PC-3 (cell line): ENCODE data around the gene CAV1. TPM values are rescaled to one million over a fixed set of nuclear protein-coding genes. Genes with fewer than 3 reads are reported as not detected.

ENCODE experiments used
- ATAC-seq: fragments of 200-7000 bp; cut with Tn5 transposase; 2 replicates; pipeline ENCODE4 v1.9.1; 2020; ENCODE audit warnings: mild to moderate bottlenecking, moderate library complexity
- BruUV-seq: library from RNA; stranded (reverse); fragments of 400-500 nt; replicated peaks from 2 replicates; lab custom pipeline; 2021; lab: Mats Ljungman, UMichigan
- CTCF ChIA-PET: fragments of 300-600 bp; sonication (Branson Sonifier 250); formaldehyde crosslinking; loops from one replicate; lab custom pipeline; 2022; ENCODE audit warnings: antibody characterized with exemption; lab: Charles Lee
- POLR2A ChIA-PET: fragments of 300-600 bp; sonication (Branson Sonifier 250); formaldehyde crosslinking; loops from one replicate; lab custom pipeline; 2022; ENCODE audit warnings: antibody characterized with exemption; ENCODE audit not compliant: unreplicated experiment; lab: Charles Lee
- DNase-seq: peaks from one replicate; pipeline ENCODE4 v3.0.0-alpha.2; 2015
- H2AFZ ChIP-seq: fragments of 300-600 bp; sonication (generic); 2 replicates; pipeline ENCODE4 v1.6.0; 2016; ENCODE audit warnings: antibody characterized with exemption, low read length
- H3F3A ChIP-seq: fragments of 300-600 bp; sonication (generic); one replicate; pipeline ENCODE4 v1.6.0; 2017; ENCODE audit warnings: antibody characterized with exemption, low read length, control low read depth, mild to moderate bottlenecking; ENCODE audit not compliant: unreplicated experiment
- H3K27ac ChIP-seq: fragments of 300-600 bp; sonication (generic); 2 replicates; pipeline ENCODE4 v1.5.1; 2016; ENCODE audit warnings: mild to moderate bottlenecking, low read length
- H3K27me3 ChIP-seq: fragments of 300-600 bp; sonication (generic); 2 replicates; pipeline ENCODE4 v1.6.1; 2016; ENCODE audit warnings: low read length, mixed read lengths
- H3K36me3 ChIP-seq: fragments of 300-600 bp; sonication (generic); 2 replicates; pipeline ENCODE4 v1.6.1; 2016; ENCODE audit warnings: low read depth, mixed run types, low read length, mixed read lengths
- H3K4me1 ChIP-seq: fragments of 300-600 bp; sonication (generic); 2 replicates; pipeline ENCODE4 v1.5.1; 2016; ENCODE audit warnings: low read length; ENCODE audit not compliant: insufficient read depth
- H3K4me2 ChIP-seq: fragments of 300-600 bp; sonication (generic); 2 replicates; pipeline ENCODE4 v1.6.0; 2016; ENCODE audit warnings: low read length
- H3K4me3 ChIP-seq: fragments of 300-600 bp; sonication (generic); 2 replicates; pipeline ENCODE4 v1.5.1; 2016; ENCODE audit warnings: mild to moderate bottlenecking, low read length, mixed read lengths
- H3K79me2 ChIP-seq: fragments of 300-600 bp; sonication (generic); 2 replicates; pipeline ENCODE4 v1.6.1; 2017; ENCODE audit warnings: low read length, mixed read lengths
- H3K9ac ChIP-seq: fragments of 300-600 bp; sonication (generic); 2 replicates; pipeline ENCODE4 v1.6.0; 2016; ENCODE audit warnings: mild to moderate bottlenecking, low read length
- H3K9me2 ChIP-seq: fragments of 300-600 bp; sonication (generic); replicated peaks from 2 replicates; pipeline ENCODE4 v1.6.1; 2016; ENCODE audit warnings: mixed run types, low read length, mixed read lengths
- H3K9me3 ChIP-seq: fragments of 300-600 bp; sonication (generic); 2 replicates; pipeline ENCODE4 v1.6.1; 2016; ENCODE audit warnings: low read length, mixed read lengths
- H4K20me1 ChIP-seq: fragments of 300-600 bp; sonication (generic); 2 replicates; pipeline ENCODE4 v1.6.1; 2016; ENCODE audit warnings: low read length, mixed read lengths
- EZH2 ChIP-seq: fragments of 300-600 bp; sonication (generic); IDR thresholded peaks from one replicate; pipeline ENCODE4 v1.6.1; 2017; ENCODE audit warnings: antibody characterized with exemption, mild to moderate bottlenecking, low read length; ENCODE audit not compliant: unreplicated experiment
- EZH2phosphoT487 ChIP-seq: fragments of 300-600 bp; sonication (generic); IDR thresholded peaks from 2 replicates; pipeline ENCODE4 v1.6.1; 2018; ENCODE audit warnings: mild to moderate bottlenecking, antibody characterized with exemption, low read length, borderline replicate concordance
- intact Hi-C: fragments of 100-400 bp; cut with micrococcal nuclease; formaldehyde crosslinking; loops from 2 replicates; pipeline ENCODE4 v1.9.0; 2023
- total RNA-seq: library from RNA; depleted of rRNA; stranded (reverse); fragments of >200 nt; gene quantifications from 2 replicates; pipeline ENCODE4 v1.2.3, GENCODE V29; 2014
- TF ChIP-seq, protein P1 (sequence below): fragments of 300-600 bp; sonication (generic); conservative IDR thresholded peaks from 2 replicates; pipeline ENCODE4 v1.5.1; 2017; ENCODE audit warnings: antibody characterized with exemption, low read depth, mild to moderate bottlenecking, low read length

CAV1 gene
- total RNA-seq, 1 experiment from 2014 or later, result 284 TPM

DNA sequence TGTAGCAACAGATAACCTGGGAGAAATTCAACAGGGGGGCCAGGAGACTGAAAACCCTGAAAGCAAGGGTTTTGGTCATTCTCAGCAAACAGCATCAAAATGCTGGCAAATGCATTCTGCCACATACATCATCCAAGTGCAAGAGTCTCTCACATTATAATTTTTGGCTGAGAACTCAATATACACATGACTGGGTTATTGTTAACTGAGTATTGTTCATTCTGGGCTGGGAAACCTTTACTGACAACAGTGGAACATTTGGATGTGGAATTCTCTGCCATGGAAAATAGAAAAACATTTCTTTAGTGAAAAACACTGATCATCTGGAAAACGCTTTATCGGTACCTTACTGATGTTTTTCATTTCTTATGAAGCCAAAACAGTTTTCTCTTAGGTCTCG lies 74.0 kb downstream of the CAV1 start:
- no peaks in the 10 kb centered on the region for H3K79me2 ChIP-seq
- no peaks in the 10 kb centered on the region for H4K20me1 ChIP-seq
- H2AFZ ChIP-seq, result no peak overlapping the region
- no peak for DNase-seq
- no peaks in the 10 kb centered on the region for H3K4me1 ChIP-seq
- no peaks in the 10 kb centered on the region for H3K9me3 ChIP-seq
- ChIA-PET CTCF (interaction anchor here (0.7 kb wide), 1 partner anchor 75 kb away, joined by 3 read pairs; no protein-coding TSS in a partner anchor), POLR2A (no interaction called here)
- no peaks in the 10 kb centered on the region for H3F3A ChIP-seq
- H3K36me3 ChIP-seq, result no peaks in the 10 kb centered on the region
- H3K9me2 ChIP-seq, result no peaks in the 10 kb centered on the region
- no peak overlapping the region for H3K4me3 ChIP-seq
- H3K27ac ChIP-seq, result no peak overlapping the region
- no peak for ATAC-seq
- H3K27me3 ChIP-seq, result no peaks in the 10 kb centered on the region
- intact Hi-C loops, result no loop called here
- BruUV-seq, result no TSS peak
- TF ChIP-seq EZH2phosphoT487, result no peak
- TF ChIP-seq, protein P1, sequence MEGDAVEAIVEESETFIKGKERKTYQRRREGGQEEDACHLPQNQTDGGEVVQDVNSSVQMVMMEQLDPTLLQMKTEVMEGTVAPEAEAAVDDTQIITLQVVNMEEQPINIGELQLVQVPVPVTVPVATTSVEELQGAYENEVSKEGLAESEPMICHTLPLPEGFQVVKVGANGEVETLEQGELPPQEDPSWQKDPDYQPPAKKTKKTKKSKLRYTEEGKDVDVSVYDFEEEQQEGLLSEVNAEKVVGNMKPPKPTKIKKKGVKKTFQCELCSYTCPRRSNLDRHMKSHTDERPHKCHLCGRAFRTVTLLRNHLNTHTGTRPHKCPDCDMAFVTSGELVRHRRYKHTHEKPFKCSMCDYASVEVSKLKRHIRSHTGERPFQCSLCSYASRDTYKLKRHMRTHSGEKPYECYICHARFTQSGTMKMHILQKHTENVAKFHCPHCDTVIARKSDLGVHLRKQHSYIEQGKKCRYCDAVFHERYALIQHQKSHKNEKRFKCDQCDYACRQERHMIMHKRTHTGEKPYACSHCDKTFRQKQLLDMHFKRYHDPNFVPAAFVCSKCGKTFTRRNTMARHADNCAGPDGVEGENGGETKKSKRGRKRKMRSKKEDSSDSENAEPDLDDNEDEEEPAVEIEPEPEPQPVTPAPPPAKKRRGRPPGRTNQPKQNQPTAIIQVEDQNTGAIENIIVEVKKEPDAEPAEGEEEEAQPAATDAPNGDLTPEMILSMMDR, result no peak
- TF ChIP-seq EZH2, result no peak
- no peak overlapping the region for H3K4me2 ChIP-seq
- H3K9ac ChIP-seq, result no peak overlapping the region

DNA sequence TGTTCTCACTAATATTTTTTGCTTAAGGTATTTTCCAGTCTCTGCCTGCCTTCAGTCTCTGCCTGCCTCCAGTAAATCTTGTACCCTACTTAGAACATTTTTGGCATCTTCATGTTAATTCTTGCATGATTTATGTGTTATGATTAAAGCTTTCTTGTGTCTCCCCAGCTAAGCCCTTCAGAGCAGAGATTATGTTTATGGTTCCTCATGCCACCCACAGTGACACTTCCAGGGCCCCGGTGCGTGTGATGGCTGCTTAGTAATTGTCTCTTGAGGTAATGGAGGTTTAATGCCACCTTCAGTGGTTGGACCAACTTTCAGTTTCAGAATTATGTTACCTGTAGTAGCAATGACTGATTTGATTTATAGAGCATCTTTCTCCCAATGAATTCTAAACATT lies 76.6 kb downstream of the CAV1 start:
- no peaks in the 10 kb centered on the region for H3K9me2 ChIP-seq
- no peak overlapping the region for H3K27ac ChIP-seq
- H3K4me3 ChIP-seq, result no peak overlapping the region
- no peak overlapping the region for H3K4me2 ChIP-seq
- TF ChIP-seq, protein P1, result no peak
- no peak for TF ChIP-seq EZH2
- TF ChIP-seq EZH2phosphoT487, result no peak
- H3K36me3 ChIP-seq, result no peaks in the 10 kb centered on the region
- no TSS peak for BruUV-seq
- no peaks in the 10 kb centered on the region for H3K79me2 ChIP-seq
- DNase-seq (no peak), ATAC-seq (no peak)
- H2AFZ ChIP-seq, result no peak overlapping the region
- H3K27me3 ChIP-seq, result no peaks in the 10 kb centered on the region
- intact Hi-C loops, result no loop called here
- no peaks in the 10 kb centered on the region for H3K9me3 ChIP-seq
- H4K20me1 ChIP-seq, result no peaks in the 10 kb centered on the region
- H3K9ac ChIP-seq, result no peak overlapping the region
- H3F3A ChIP-seq, result no peaks in the 10 kb centered on the region
- ChIA-PET POLR2A (interaction anchor here (0.6 kb wide), 1 partner anchor 75 kb away, joined by 3 read pairs; no protein-coding TSS in a partner anchor), CTCF (no interaction called here)
- H3K4me1 ChIP-seq, result no peaks in the 10 kb centered on the region

DNA sequence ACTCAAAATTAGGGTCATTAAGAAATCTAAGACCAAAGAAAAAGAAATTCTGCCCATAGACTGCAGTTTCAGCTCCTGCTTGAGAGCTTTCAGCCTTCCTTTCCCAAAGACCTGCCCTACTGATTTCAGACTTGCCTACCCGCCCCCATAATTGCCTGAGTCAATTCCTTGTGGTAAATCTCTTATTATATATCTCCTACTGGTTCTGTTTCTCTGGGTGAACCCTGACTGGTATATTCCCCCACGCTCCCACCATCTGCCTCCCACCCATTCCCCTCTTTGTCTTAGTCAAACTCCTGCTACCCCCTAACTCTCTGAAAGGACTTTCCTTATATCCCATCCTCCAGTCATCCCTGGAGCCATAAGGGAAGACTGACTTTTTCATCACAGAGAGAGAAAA lies 82.5 kb downstream of the CAV1 start:
- Histone ChIP-seq H4K20me1 (no peaks in the 10 kb centered on the region), H3K79me2 (no peaks in the 10 kb centered on the region), H3K9me3 (no peaks in the 10 kb centered on the region), H3K9ac (no peak overlapping the region), H3K4me2 (no peak overlapping the region), H3K4me3 (no peak overlapping the region), H2AFZ (no peak overlapping the region), H3K27me3 (no peaks in the 10 kb centered on the region), H3K4me1 (no peaks in the 10 kb centered on the region), H3F3A (no peaks in the 10 kb centered on the region), H3K9me2 (no peaks in the 10 kb centered on the region), H3K36me3 (no peaks in the 10 kb centered on the region), H3K27ac (no peak overlapping the region)
- POLR2A ChIA-PET, result interaction anchor here (0.6 kb wide), 2 partner anchors 61 to 422 kb away, joined by 3 to 6 read pairs; no protein-coding TSS in a partner anchor
- no TSS peak for BruUV-seq
- DNase-seq (no peak), ATAC-seq (no peak)
- intact Hi-C loops, result no loop called here
- CTCF ChIA-PET, result no interaction called here
- TF ChIP-seq, protein P1, result no peak
- TF ChIP-seq EZH2phosphoT487, result no peak
- no peak for TF ChIP-seq EZH2
